ENCODE measurements around the gene RNF215. TPM values are rescaled to one million over a fixed set of nuclear protein-coding genes. Genes with fewer than 3 reads are reported as not detected.

The RNF215 gene
- total RNA-seq, 1 donor from 2014 or later, result 11.9 TPM

GRCh38 chr22:30425327-30425615, 38.1 kb upstream of the RNF215 start:
- Mint-ChIP-seq H3K27ac (peak overlapping the region; percentile 98), H3K27me3 (ENCODE audit: insufficient read depth, low read depth) (peaks cover 5% of the 10 kb centered on the region), H3K9me3 (no peaks in the 10 kb centered on the region), H3K4me1 (peaks cover 50% of the 10 kb centered on the region), H3K4me3 (peak overlapping the region; percentile 96), H3K36me3 (peaks cover 12% of the 10 kb centered on the region)
- H3K79me2 ChIP-seq (ENCODE audit: low read depth), result no peaks in the 10 kb centered on the region
- H3K27me3 ChIP-seq, result no peaks in the 10 kb centered on the region
- DNase-seq (ENCODE audit: low spot score), result no peak
- H3K4me1 ChIP-seq, result peaks cover 10% of the 10 kb centered on the region
- H3F3A ChIP-seq (ENCODE audit: low read depth), result peaks cover 41% of the 10 kb centered on the region
- no peak overlapping the region for H3K9ac ChIP-seq
- H3K27ac ChIP-seq, result no peak overlapping the region
- H3K4me2 ChIP-seq, result peak overlapping the region; percentile 85
- H2AFZ ChIP-seq (replicated peaks), result peak overlapping the region; percentile 78
- H3K4me3 ChIP-seq, result peak overlapping the region; percentile 83
- H3K9me3 ChIP-seq (ENCODE audit: low read depth), result no peaks in the 10 kb centered on the region
- H4K20me1 ChIP-seq (ENCODE audit: low read depth), result peaks cover 11% of the 10 kb centered on the region
- TF ChIP-seq CTCF (IDR thresholded peaks at IDR 0.05) (no peak), EZH2phosphoT487 (IDR thresholded peaks at IDR 0.05) (no peak), EZH2 (IDR thresholded peaks at IDR 0.05) (no peak)
- no peaks in the 10 kb centered on the region for H3K36me3 ChIP-seq

GRCh38 chr22:30424534-30425326, 37.5 kb upstream of the RNF215 start:
- Mint-ChIP-seq H3K36me3 (peaks cover 10% of the 10 kb centered on the region), H3K27me3 (ENCODE audit: insufficient read depth, low read depth) (peaks cover 5% of the 10 kb centered on the region), H3K4me3 (peak overlapping the region; percentile 96), H3K27ac (peak overlapping the region; percentile 93), H3K4me1 (peaks cover 51% of the 10 kb centered on the region), H3K9me3 (no peaks in the 10 kb centered on the region)
- no peaks in the 10 kb centered on the region for H3K27me3 ChIP-seq
- peak; percentile 57 for DNase-seq (ENCODE audit: low spot score)
- H3K36me3 ChIP-seq, result no peaks in the 10 kb centered on the region
- no peak overlapping the region for H3K9ac ChIP-seq
- peaks cover 41% of the 10 kb centered on the region for H3F3A ChIP-seq (ENCODE audit: low read depth)
- TF ChIP-seq EZH2 (IDR thresholded peaks at IDR 0.05), result no peak
- no peak for TF ChIP-seq EZH2phosphoT487 (IDR thresholded peaks at IDR 0.05)
- no peak for TF ChIP-seq CTCF (IDR thresholded peaks at IDR 0.05)
- peak overlapping the region; percentile 64 for H2AFZ ChIP-seq (replicated peaks)
- peaks cover 11% of the 10 kb centered on the region for H4K20me1 ChIP-seq (ENCODE audit: low read depth)
- peaks cover 10% of the 10 kb centered on the region for H3K4me1 ChIP-seq
- H3K79me2 ChIP-seq (ENCODE audit: low read depth), result no peaks in the 10 kb centered on the region
- peak overlapping the region; percentile 57 for H3K27ac ChIP-seq
- peak overlapping the region; percentile 85 for H3K4me2 ChIP-seq
- H3K9me3 ChIP-seq (ENCODE audit: low read depth), result no peaks in the 10 kb centered on the region
- peak overlapping the region; percentile 83 for H3K4me3 ChIP-seq

- peak overlapping the region; percentile 80 for H3K27ac ChIP-seq
- H3K9ac ChIP-seq, result no peak overlapping the region
- H2AFZ ChIP-seq (replicated peaks), result peak overlapping the region; percentile 64
- no peaks in the 10 kb centered on the region for H3K79me2 ChIP-seq (ENCODE audit: low read depth)
- Mint-ChIP-seq H3K27me3 (ENCODE audit: insufficient read depth, low read depth) (peaks cover 5% of the 10 kb centered on the region), H3K4me1 (peaks cover 53% of the 10 kb centered on the region), H3K36me3 (peaks cover 10% of the 10 kb centered on the region), H3K9me3 (no peaks in the 10 kb centered on the region), H3K4me3 (peak overlapping the region; percentile 96), H3K27ac (peak overlapping the region; percentile 93)
- H3K4me2 ChIP-seq, result peak overlapping the region; percentile 85
- no peak for TF ChIP-seq CTCF (IDR thresholded peaks at IDR 0.05)
- no peak for TF ChIP-seq EZH2phosphoT487 (IDR thresholded peaks at IDR 0.05)
- no peak for TF ChIP-seq EZH2 (IDR thresholded peaks at IDR 0.05)
- H3K4me3 ChIP-seq, result peak overlapping the region; percentile 55
- peaks cover 41% of the 10 kb centered on the region for H3F3A ChIP-seq (ENCODE audit: low read depth)
- H3K9me3 ChIP-seq (ENCODE audit: low read depth), result no peaks in the 10 kb centered on the region
- H3K4me1 ChIP-seq, result peaks cover 10% of the 10 kb centered on the region
- peak; percentile 100 for DNase-seq (ENCODE audit: low spot score)
- no peaks in the 10 kb centered on the region for H3K27me3 ChIP-seq
- H4K20me1 ChIP-seq (ENCODE audit: low read depth), result peaks cover 11% of the 10 kb centered on the region
- no peaks in the 10 kb centered on the region for H3K36me3 ChIP-seq
These were observed 36.8 kb upstream of the RNF215 start for GRCh38 chr22:30423959-30424533.

Measured in neural progenitor cell (in vitro differentiated cells).